CD4-positive, alpha-beta T cell treated with Interleukin-4 for 1 hour (primary cell): ENCODE measurements around the gene SLC10A2.

Experiments used
- DNase-seq, 2 donors: peaks; one replicate each; pipeline ENCODE4 v3.0.0-alpha.2; 2020 to 2022

SLC10A2 gene

DNA sequence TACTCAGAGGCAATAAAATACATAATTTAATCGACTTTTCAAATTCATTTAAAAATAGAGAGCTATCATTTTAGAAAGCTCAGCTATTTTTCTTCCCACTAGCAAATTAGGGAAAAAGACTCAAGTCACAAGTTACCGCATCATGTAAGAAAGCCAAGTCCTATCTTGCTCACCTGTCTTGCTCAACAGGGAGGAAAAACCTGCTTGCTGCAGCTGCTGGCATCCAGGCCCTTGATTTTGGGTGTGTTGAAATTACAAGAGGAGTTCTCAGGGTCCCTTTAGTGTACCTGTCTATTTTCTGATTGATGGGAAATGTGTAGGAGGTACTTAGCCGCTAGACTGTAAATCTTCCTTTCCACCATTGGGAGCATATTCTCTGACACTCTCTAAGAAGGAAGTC is 22.2 kb downstream of the SLC10A2 start:
- DNase-seq = no peak

DNA sequence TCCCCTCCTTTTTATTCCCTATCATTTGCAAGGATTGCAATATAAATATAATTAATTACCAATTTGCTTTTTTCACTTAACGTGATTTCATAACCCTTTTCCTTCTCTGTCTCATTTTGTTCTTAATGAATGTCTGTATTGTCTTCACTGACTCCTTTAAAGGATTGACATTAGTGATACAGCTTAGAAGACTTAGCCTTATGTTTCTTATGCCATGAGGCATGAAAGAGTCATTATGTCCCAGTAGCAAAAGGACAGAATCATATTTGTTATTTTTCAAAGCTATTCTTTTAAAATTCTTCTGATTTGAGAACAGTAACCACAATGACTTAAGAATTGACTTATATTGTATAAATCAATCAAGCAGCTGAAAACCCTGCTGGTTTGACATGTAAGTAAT is 26.2 kb downstream of the SLC10A2 start:
- DNase-seq = no peak

DNA sequence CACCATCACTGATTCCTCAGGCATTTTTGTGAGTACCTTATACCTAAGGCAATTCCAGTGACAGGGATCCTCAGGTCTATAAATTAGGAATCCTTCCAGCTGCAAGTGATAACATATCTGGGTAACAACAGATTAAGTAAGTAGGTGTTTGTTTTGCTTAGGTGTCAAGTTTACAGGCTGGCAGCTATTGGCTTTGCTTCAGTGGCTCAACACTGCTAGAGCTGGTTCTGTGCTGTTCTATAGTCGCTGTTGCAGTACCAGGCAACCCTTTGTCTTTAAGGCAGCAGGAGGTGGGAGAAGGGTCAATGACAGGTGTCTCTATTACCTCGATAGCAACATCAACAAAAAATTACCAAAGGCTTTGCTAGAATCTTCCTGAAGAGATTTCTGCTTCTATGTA is 27.0 kb downstream of the SLC10A2 start:
- DNase-seq = no peak

GRCh38 chr13:103036268-103036667 is 29.9 kb downstream of the SLC10A2 start:
- no peak for DNase-seq

GRCh38 chr13:103033999-103034398 is 32.2 kb downstream of the SLC10A2 start:
- no peak for DNase-seq

- no peak for DNase-seq
These were observed 34.8 kb downstream of the SLC10A2 start for GRCh38 chr13:103031332-103031873.

DNA sequence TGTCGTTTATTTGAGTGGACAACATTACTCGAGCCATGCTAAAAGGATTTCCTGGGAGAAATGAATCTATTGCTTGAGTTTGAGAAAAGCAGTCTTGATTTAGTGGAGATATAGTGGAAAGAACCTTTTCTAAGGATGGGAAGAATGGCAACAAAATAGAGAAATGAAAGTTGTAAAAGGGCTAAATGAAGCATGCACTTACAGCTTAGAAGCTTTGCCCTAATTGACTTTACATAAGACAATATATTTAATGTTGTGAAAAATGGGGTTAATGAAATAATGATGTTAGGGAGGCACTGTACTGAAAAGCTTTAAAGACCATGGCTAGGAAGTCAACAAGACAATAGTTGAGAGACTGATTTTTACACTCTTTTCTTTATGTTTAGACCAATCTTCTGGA is 35.4 kb downstream of the SLC10A2 start:
- DNase-seq = no peak

DNA sequence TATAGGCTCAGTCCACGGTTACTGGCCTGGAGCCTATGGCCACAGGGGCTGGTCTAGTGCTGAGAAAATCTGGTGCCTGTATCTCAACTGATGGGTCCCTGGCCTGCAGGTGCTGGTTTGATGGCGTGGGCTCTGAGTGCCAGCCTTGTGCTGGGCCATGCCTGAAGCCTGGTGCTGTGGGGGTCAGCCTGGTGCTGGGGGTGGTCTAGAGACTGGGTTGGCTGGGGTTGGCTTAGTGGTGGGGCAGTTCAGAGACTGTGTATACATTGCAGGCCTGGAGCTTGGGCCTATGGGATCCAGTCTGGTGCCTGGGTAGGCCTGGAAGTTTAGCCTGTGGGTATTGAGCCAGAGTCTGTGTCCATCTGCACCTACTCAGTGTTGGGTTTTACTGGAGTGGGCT is 36.4 kb downstream of the SLC10A2 start:
- no peak for DNase-seq

DNA sequence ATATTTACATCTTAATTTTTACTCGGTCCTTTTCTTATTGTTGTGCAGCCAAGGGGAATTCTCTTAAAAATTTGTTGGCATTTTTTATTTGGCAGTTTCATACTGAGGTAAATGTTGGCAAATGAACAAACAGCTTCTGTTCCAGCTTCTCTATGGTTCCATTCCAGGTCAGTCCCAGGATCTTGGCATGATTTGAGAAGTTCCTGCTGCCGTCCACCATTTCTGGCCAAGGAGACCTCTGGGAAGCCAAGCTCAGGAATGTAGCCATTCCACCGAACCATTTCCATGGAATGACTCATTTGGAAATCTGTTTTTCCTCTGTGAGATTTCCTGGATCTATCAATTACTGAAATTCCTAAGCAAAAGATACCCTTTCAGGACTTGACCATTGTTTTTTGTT is 43.9 kb downstream of the SLC10A2 start:
- DNase-seq = no peak

- DNase-seq = no peak
These were observed 47.7 kb downstream of the SLC10A2 start for GRCh38 chr13:103018556-103018955.

- DNase-seq = no peak
These were observed 53.6 kb downstream of the SLC10A2 start for GRCh38 chr13:103012646-103013045.

DNA sequence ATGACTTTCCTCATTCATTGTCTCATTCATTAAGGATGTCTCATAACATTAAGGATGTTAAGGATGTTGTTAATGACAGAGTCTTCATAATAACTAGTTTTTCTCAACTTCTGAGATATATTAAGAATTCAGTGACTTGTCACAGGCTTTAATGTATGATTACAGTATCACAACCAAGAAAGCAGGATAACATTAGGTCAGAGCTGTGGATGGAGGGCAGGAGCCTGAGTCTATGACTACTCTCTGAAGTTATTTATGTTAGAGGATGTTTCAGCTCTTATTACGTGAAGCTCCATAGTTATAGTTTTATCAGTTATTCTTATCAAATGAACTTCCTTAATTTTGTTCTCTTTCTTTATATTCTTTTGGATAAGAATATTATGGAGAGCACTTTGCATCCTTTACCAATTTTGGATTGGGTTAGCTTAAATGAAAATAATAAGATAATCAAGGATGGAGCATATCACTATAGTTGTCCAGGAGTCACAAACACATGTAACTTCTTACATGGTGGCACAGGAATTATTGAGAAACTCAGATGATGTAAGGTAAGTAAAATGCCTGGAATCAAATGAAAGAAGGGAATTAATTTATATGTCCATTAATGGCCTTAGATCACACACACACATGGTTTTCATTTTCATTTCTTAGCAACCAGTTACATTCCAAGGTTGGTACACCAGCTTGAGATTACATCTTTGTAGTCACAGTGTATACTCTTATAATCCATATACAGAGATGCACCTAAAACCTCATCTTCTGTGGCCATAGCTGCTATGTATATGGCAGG is 57.0 kb downstream of the SLC10A2 start:
- DNase-seq = no peak

DNA sequence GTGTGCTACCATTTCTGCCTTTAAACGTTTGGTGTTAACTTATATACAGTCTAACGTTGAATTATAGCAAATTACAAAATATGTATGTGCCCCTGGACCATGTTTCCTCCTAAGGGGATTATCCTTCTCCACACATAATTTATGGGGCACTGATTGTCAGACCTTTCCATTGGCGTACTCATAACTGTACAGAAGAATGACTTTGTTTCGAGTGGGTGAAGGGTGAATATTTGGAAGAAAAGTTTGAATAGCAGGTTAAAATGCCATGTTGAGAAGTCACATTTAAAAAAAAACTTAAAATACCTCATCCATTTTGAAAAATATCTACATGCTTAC is 58.8 kb downstream of the SLC10A2 start:
- no peak for DNase-seq

- no peak for DNase-seq
These were observed 59.4 kb downstream of the SLC10A2 start for GRCh38 chr13:103006641-103007426.

DNA sequence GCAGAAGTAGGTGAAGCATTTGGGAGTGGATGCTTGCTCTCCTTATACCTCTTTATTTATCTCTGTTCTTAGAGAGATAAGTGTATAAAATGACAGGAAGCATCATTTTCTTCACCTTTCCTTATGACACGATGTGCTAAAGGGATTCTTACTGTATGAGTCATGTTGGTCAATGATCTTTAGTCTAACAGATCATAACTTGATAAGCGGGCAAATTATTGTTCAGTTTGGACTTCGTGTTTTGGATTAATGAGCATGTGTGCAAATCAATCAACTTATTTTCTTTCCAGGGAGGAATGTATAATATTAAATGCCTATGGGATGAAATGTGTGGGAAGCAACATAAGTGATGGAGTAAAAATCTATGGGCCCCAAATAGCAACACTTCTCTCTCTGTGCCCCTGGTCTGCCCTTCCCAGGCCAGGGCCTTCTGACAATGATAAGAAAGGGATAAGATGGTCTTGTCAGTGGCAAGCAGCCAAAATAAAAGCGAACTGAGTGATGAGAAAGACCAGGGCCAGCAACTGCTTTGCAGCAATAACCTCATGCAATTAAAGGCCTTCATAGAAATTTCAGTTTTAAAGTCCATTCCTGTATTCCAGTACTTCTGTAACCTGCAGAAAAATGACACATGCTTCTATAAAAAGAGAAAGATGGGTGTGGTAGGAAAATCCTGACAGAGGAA is 61.4 kb downstream of the SLC10A2 start:
- no peak for DNase-seq

- DNase-seq = no peak
These were observed 62.6 kb downstream of the SLC10A2 start for GRCh38 chr13:103003631-103004030.

DNA sequence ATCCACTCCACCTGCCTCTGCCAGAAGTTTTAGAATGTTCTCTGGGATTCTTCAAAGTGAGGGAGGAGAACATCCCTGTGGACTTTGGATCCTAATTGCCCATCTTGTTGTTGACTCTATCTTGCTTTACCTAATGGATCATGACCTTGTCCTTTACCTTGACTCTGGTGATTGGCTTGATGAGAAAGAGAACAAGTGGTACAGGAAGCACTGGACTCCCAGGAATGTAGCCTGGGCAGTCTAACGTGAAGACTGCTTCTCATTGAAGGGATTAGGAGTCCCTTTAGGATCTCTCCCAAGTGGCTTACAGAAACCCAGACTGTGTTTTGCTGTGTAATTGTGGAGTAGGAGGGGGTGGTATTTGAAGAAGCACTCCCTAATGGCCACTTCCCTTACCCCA is 63.9 kb downstream of the SLC10A2 start:
- DNase-seq = no peak

GRCh38 chr13:103000157-103000556 is 66.1 kb downstream of the SLC10A2 start:
- no peak for DNase-seq

GRCh38 chr13:102999499-102999898 is 66.7 kb downstream of the SLC10A2 start:
- no peak for DNase-seq
